Epithelial cell of proximal tubule (primary cell): ENCODE measurements around the gene STX7. TPM values are rescaled to one million over a fixed set of nuclear protein-coding genes. Genes with fewer than 3 reads are reported as not detected.

ENCODE experiments used
- DNase-seq: peaks from one replicate; pipeline ENCODE4 v3.0.0-alpha.2; 2011; ENCODE audit warnings: low read depth
- H3K4me3 ChIP-seq: 2 replicates; pipeline ENCODE4 v1.5.1; 2011; ENCODE audit warnings: low read depth, mild to moderate bottlenecking, low read length
- CTCF ChIP-seq: conservative IDR thresholded peaks from 2 replicates; pipeline ENCODE4 v1.5.1; 2012; ENCODE audit warnings: low read depth, mild to moderate bottlenecking, low read length
- total RNA-seq: library from RNA; depleted of rRNA; stranded (reverse); fragments of >200 nt; gene quantifications from 2 replicates; pipeline ENCODE4 v1.2.3, GENCODE V29; 2015

STX7 gene
- total RNA-seq, 1 donor from 2014 or later: 25.8 TPM

GRCh38 chr6:132487762-132488161, 25.2 kb downstream of the STX7 start:
- H3K4me3 ChIP-seq: no peak overlapping the region
- no peak for DNase-seq
- TF ChIP-seq CTCF: no peak

GRCh38 chr6:132484680-132485018, 28.3 kb downstream of the STX7 start:
- TF ChIP-seq CTCF: no peak
- no peak for DNase-seq
- H3K4me3 ChIP-seq: no peak overlapping the region

GRCh38 chr6:132483779-132484679, 28.9 kb downstream of the STX7 start:
- no peak overlapping the region for H3K4me3 ChIP-seq
- peak; percentile 78 for TF ChIP-seq CTCF
- DNase-seq: no peak

GRCh38 chr6:132482581-132482980, 30.3 kb downstream of the STX7 start:
- no peak overlapping the region for H3K4me3 ChIP-seq
- no peak for DNase-seq
- no peak for TF ChIP-seq CTCF

GRCh38 chr6:132481189-132481588, 31.7 kb downstream of the STX7 start:
- H3K4me3 ChIP-seq: no peak overlapping the region
- no peak for TF ChIP-seq CTCF
- no peak for DNase-seq

- DNase-seq: no peak
Measured at GRCh38 chr6:132479131-132479530, 33.8 kb downstream of the STX7 start.

More at GRCh38 chr6:132479131-132479530, 33.8 kb downstream of the STX7 start:
- TF ChIP-seq CTCF: no peak
- no peak overlapping the region for H3K4me3 ChIP-seq
